ENCODE measurements around the gene CNTNAP5.

GRCh38 chr2:124662946-124663644 lies 638.0 kb downstream of the CNTNAP5 start:
- no peak for TF ChIP-seq CSDC2 (CRISPR knock-in tag; IDR thresholded peaks at IDR 0.05)
- TF ChIP-seq RARB (CRISPR knock-in tag; IDR thresholded peaks at IDR 0.05) = no peak
- TF ChIP-seq SNAI2 (CRISPR knock-in tag; IDR thresholded peaks at IDR 0.05) = no peak
- TF ChIP-seq TSHZ2 (CRISPR knock-in tag; IDR thresholded peaks at IDR 0.05) = no peak
- no peak for TF ChIP-seq ISL1 (CRISPR knock-in tag; IDR thresholded peaks at IDR 0.05)
- no peak for TF ChIP-seq PATZ1 (CRISPR knock-in tag; IDR thresholded peaks at IDR 0.05; ENCODE audit: borderline replicate concordance)
- TF ChIP-seq CSRNP3 (CRISPR knock-in tag; IDR thresholded peaks at IDR 0.05) = no peak
- no peak for TF ChIP-seq ZNF70 (CRISPR knock-in tag; IDR thresholded peaks at IDR 0.05)

Measured in SK-N-SH treated with all-trans-retinoic acid at 6 μM for 48 hours (cell line).